IPS DF 6.9 (cell line): ENCODE data around the gene PEAR1.

Experiments
- DNase-seq: peaks from one replicate; pipeline ENCODE4 v3.0.0-alpha.2; 2013; ENCODE audit warnings: low read depth, low spot score
- H3K27ac ChIP-seq: one replicate; pipeline ENCODE4 v1.5.1; 2013; ENCODE audit warnings: low read length, control low read depth
- H3K27me3 ChIP-seq: 2 replicates; pipeline ENCODE4 v1.6.1; 2013; ENCODE audit warnings: mild to moderate bottlenecking, low read length; ENCODE audit not compliant: control insufficient read depth, insufficient read depth
- H3K36me3 ChIP-seq: 2 replicates; pipeline ENCODE4 v1.6.1; 2013; ENCODE audit warnings: low read length; ENCODE audit not compliant: control insufficient read depth, insufficient read depth
- H3K4me1 ChIP-seq: 2 replicates; pipeline ENCODE4 v1.6.1; 2013; ENCODE audit warnings: low read length; ENCODE audit not compliant: control insufficient read depth, insufficient read depth
- H3K4me3 ChIP-seq: 2 replicates; pipeline ENCODE4 v1.5.1; 2013; ENCODE audit warnings: mild to moderate bottlenecking, low read length
- H3K9me3 ChIP-seq: 2 replicates; pipeline ENCODE4 v1.6.1; 2013; ENCODE audit warnings: low read length, inconsistent platforms; ENCODE audit not compliant: control insufficient read depth, insufficient read depth
- WGBS: extraction: QIAGEN DNeasy Blood & Tissue Kit; methylation state at CpG from one replicate; pipeline ENCODE4 v1.1.7; 2013; ENCODE audit warnings: mixed read lengths, missing lambda C conversion rate; ENCODE audit not compliant: insufficient read length, insufficient coverage; 5-methylcytosine and 5-hydroxymethylcytosine counted together

The PEAR1 gene

GRCh38 chr1:156849151-156849496 is 44.4 kb upstream of the PEAR1 start:
- peaks cover 58% of the 10 kb centered on the region for H3K27me3 ChIP-seq
- peak overlapping the region; percentile 20; the same call in 1 of the 2 replicates for H3K4me3 ChIP-seq
- WGBS = no CpG with 5 or more reads among the region's 23 CpGs

GRCh38 chr1:156851779-156852417 is 41.6 kb upstream of the PEAR1 start:
- WGBS = no CpG with 5 or more reads among the region's 17 CpGs
- H3K4me1 ChIP-seq = peaks cover 1% of the 10 kb centered on the region
- no peak overlapping the region for H3K27ac ChIP-seq
- H3K27me3 ChIP-seq = peaks cover 41% of the 10 kb centered on the region
- no peak overlapping the region for H3K4me3 ChIP-seq
- no peaks in the 10 kb centered on the region for H3K9me3 ChIP-seq
- DNase-seq = no peak
- no peaks in the 10 kb centered on the region for H3K36me3 ChIP-seq

More at GRCh38 chr1:156849151-156849496, 44.4 kb upstream of the PEAR1 start:
- Histone ChIP-seq H3K36me3 (no peaks in the 10 kb centered on the region), H3K27ac (no peak overlapping the region), H3K4me1 (peaks cover 4% of the 10 kb centered on the region), H3K9me3 (no peaks in the 10 kb centered on the region)
- no peak for DNase-seq

GRCh38 chr1:156852418-156852874 is 41.1 kb upstream of the PEAR1 start:
- no peak for DNase-seq
- H3K4me1 ChIP-seq = peaks cover 1% of the 10 kb centered on the region
- H3K27me3 ChIP-seq = peaks cover 41% of the 10 kb centered on the region
- H3K36me3 ChIP-seq = no peaks in the 10 kb centered on the region
- no CpG with 5 or more reads among the region's 9 CpGs for WGBS
- no peaks in the 10 kb centered on the region for H3K9me3 ChIP-seq
- H3K4me3 ChIP-seq = no peak overlapping the region
- no peak overlapping the region for H3K27ac ChIP-seq

GRCh38 chr1:156853761-156854160 is 39.8 kb upstream of the PEAR1 start:
- Histone ChIP-seq H3K36me3 (no peaks in the 10 kb centered on the region), H3K9me3 (no peaks in the 10 kb centered on the region), H3K4me1 (peaks cover 1% of the 10 kb centered on the region), H3K27ac (no peak overlapping the region), H3K4me3 (no peak overlapping the region), H3K27me3 (peaks cover 42% of the 10 kb centered on the region)
- WGBS = no CpG with 5 or more reads among the region's 19 CpGs
- DNase-seq = no peak

GRCh38 chr1:156854634-156855033 is 38.9 kb upstream of the PEAR1 start:
- Histone ChIP-seq H3K27ac (no peak overlapping the region), H3K9me3 (no peaks in the 10 kb centered on the region), H3K4me3 (no peak overlapping the region), H3K27me3 (peaks cover 42% of the 10 kb centered on the region), H3K36me3 (no peaks in the 10 kb centered on the region), H3K4me1 (peaks cover 1% of the 10 kb centered on the region; the same call in 1 of the 2 replicates)
- DNase-seq = no peak
- WGBS = no CpG with 5 or more reads among the region's 3 CpGs

GRCh38 chr1:156856282-156856785 is 37.2 kb upstream of the PEAR1 start:
- no peaks in the 10 kb centered on the region for H3K9me3 ChIP-seq
- WGBS = no CpG with 5 or more reads among the region's 3 CpGs
- no peaks in the 10 kb centered on the region for H3K36me3 ChIP-seq
- peaks cover 2% of the 10 kb centered on the region; the same call in 1 of the 2 replicates for H3K4me1 ChIP-seq
- peaks cover 51% of the 10 kb centered on the region for H3K27me3 ChIP-seq
- DNase-seq = no peak
- no peak overlapping the region for H3K4me3 ChIP-seq
- no peak overlapping the region for H3K27ac ChIP-seq

GRCh38 chr1:156857532-156857931 is 36.0 kb upstream of the PEAR1 start:
- no peak for DNase-seq
- H3K27me3 ChIP-seq = peaks cover 62% of the 10 kb centered on the region
- no peak overlapping the region for H3K4me3 ChIP-seq
- no peaks in the 10 kb centered on the region for H3K36me3 ChIP-seq
- H3K9me3 ChIP-seq = no peaks in the 10 kb centered on the region
- peaks cover 2% of the 10 kb centered on the region; the same call in 1 of the 2 replicates for H3K4me1 ChIP-seq
- no peak overlapping the region for H3K27ac ChIP-seq
- no CpG with 5 or more reads among the region's 3 CpGs for WGBS

GRCh38 chr1:156858555-156858956 is 35.0 kb upstream of the PEAR1 start:
- H3K9me3 ChIP-seq = no peaks in the 10 kb centered on the region
- peaks cover 2% of the 10 kb centered on the region; the same call in 1 of the 2 replicates for H3K4me1 ChIP-seq
- H3K27ac ChIP-seq = no peak overlapping the region
- no peak overlapping the region; the same call in 1 of the 2 replicates for H3K4me3 ChIP-seq
- no peaks in the 10 kb centered on the region for H3K36me3 ChIP-seq
- peaks cover 71% of the 10 kb centered on the region for H3K27me3 ChIP-seq
- DNase-seq = no peak
- no CpG with 5 or more reads among the region's 5 CpGs for WGBS

- Histone ChIP-seq H3K9me3 (no peaks in the 10 kb centered on the region), H3K27ac (no peak within 1 kb of the TSS), H3K4me1 (peaks cover 2% of the 10 kb centered on the region; the same call in 1 of the 2 replicates), H3K36me3 (no peaks in the 10 kb centered on the region), H3K27me3 (peaks cover 76% of the 10 kb centered on the region), H3K4me3 (peak within 1 kb of the TSS; percentile 4; the same call in 1 of the 2 replicates)
- no CpG with 5 or more reads among the region's 39 CpGs for WGBS
- no peak for DNase-seq
These were observed 34.5 kb upstream of the PEAR1 start, which contains the start of gene INSRR for GRCh38 chr1:156858959-156859522. Gene INSRR (minus strand): TSS chr1:156859117. CDS start chr1:156858621, 496 bp downstream.

GRCh38 chr1:156859523-156860112 is 33.9 kb upstream of the PEAR1 start:
- no peak for DNase-seq

More at GRCh38 chr1:156859523-156860112, 33.9 kb upstream of the PEAR1 start:
- H3K27me3 ChIP-seq = peaks cover 77% of the 10 kb centered on the region
- no peak overlapping the region for H3K27ac ChIP-seq
- H3K9me3 ChIP-seq = no peaks in the 10 kb centered on the region
- peaks cover 2% of the 10 kb centered on the region; the same call in 1 of the 2 replicates for H3K4me1 ChIP-seq
- H3K4me3 ChIP-seq = no peak overlapping the region
- no peaks in the 10 kb centered on the region for H3K36me3 ChIP-seq
- no CpG with 5 or more reads among the region's 33 CpGs for WGBS
